ENCODE data around the gene NIT1.

NIT1 gene, protein sequence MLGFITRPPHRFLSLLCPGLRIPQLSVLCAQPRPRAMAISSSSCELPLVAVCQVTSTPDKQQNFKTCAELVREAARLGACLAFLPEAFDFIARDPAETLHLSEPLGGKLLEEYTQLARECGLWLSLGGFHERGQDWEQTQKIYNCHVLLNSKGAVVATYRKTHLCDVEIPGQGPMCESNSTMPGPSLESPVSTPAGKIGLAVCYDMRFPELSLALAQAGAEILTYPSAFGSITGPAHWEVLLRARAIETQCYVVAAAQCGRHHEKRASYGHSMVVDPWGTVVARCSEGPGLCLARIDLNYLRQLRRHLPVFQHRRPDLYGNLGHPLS

GRCh38 chr1:161117759-161118581 is at the start of gene NIT1, which contains the start of gene PFDN2:
Gene NIT1, plus strand, starts transcription at chr1:161118105. Its CDS starts 72 bp downstream, at chr1:161118177.
Gene PFDN2, minus strand, starts transcription at chr1:161118037. Its CDS starts 11 bp downstream, at chr1:161118026.
- DNase-seq (ENCODE audit: low read depth) = peak; percentile 79

DNA sequence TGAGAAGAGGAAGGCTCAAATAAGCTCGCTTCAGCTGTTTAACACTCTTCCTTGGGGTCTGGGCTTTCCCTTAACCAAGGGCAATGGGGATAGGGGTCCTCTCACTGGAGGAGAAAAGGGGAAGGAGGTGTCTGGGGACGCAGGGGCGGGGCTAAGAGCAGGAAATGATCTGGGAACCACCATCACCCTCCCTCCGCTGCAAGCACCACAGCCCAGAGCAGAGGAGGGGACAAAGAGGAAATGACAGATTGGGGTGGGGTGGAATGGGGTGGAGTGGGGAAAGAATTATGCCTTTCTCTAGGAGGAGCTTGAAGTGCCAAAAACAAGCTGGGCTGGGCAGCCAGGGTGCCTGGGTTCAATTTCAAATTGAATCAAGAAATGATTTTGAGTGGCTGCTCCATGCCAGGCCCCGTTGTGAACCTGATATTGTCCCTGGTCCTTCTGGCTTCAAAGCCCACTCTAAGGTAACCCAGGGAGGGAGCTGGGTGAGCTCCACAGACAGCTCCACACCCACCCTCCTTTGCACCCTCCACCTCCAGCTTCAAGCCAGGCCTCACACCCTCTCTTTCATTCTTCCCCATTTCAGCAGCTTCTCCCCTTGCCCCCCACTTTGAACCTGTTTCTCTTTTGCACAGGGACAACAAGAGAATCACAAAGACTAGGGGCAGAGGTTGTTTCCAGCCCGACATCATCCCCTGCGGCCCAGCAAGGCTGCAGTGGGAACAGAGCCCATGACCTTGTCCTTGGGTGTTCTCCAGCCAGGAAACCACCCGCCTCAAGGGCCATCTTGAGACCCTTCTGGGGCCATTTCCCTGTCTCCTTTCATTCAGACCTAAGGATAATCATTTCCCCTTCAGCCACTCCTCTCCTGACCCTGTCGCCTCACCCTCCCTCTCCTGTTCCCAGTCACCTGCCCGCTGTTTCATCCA is 49.3 kb upstream of the NIT1 start:
- DNase-seq (ENCODE audit: low read depth) = peak; percentile 63

- DNase-seq (ENCODE audit: low read depth) = no peak
Measured at GRCh38 chr1:161069241-161069640, 48.7 kb upstream of the NIT1 start.

GRCh38 chr1:161069731-161070270 is 48.1 kb upstream of the NIT1 start, which contains the start of gene ARHGAP30:
Gene ARHGAP30, minus strand, starts transcription at chr1:161069891. Its CDS starts 267 bp downstream, at chr1:161069624.
- peak; percentile 64 for DNase-seq (ENCODE audit: low read depth)

DNA sequence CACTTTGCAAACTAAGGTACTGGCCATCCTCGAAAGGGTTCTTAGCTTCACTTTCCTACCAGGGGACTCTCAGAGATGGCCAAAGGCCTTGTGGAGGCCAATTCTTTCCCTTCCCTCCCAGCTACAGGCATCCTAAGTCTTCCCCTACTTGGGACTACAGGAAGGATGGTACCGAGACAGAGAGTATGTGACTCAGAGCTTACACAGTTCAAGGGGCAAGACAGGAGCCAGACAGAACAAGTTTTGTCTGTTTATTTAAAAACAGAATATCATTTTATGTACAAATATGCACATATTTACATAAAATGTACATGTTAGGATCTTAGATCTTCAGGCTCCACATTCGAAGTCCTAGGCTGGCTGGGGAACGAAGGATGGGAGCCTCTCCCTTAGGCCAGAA is 47.1 kb upstream of the NIT1 start:
- DNase-seq (ENCODE audit: low read depth) = no peak

DNA sequence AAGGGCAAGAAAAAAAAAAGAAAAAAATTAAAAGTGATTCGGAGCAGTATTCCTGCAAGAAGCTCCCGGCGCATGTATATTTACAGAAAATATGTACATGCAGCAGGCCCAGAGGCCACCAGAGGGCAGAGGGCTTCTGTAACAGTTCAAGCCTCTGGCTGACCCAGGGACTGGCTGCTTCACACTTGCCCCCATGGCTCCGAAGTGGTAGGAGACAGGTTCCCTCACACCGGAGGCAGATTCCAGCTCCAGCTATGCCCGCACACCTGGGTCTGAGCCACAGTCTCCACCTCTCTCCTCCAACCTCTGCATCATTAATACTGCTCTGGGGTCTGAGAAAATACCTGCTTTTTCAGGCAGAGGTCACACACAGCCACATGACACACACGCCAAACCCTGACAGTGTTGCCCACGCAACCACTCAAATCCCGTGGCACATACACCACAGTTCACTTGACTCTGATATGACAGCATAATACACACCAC is 46.0 kb upstream of the NIT1 start:
- DNase-seq (ENCODE audit: low read depth) = peak; percentile 20

DNA sequence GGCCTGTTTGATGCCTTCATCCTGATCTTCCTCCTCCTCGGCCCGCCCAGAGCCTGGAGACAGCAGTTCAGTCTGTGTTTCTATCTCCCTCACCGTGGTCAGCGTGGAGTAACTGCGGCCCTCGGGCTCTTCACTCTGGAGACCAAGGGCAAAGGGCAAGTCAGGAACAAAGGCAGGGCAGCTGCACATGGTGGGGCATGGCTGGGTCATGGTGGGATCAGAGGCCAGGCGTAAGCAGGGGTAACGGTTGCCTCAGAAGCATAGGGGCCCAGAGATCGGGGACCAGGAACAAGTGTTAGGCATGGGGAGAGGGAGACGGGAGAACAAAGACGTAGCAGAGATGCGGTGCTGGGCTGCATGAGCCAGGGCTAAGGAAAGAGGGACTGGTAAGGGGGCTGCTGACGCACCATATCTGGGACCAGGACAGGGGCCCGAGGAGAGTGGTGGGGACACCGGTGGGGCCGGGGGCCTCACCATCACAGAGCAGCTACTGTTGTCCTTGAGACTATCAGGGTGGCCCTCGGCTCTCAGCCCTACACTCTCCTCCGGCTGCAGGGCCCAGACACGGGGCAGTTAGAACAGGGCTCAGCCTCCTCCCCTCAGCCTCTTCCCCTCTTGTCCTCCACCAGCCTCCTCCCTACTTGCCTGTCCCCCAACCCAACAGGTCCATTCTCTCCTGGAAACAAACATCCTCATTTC is 45.0 kb upstream of the NIT1 start:
- no peak for DNase-seq (ENCODE audit: low read depth)

DNA sequence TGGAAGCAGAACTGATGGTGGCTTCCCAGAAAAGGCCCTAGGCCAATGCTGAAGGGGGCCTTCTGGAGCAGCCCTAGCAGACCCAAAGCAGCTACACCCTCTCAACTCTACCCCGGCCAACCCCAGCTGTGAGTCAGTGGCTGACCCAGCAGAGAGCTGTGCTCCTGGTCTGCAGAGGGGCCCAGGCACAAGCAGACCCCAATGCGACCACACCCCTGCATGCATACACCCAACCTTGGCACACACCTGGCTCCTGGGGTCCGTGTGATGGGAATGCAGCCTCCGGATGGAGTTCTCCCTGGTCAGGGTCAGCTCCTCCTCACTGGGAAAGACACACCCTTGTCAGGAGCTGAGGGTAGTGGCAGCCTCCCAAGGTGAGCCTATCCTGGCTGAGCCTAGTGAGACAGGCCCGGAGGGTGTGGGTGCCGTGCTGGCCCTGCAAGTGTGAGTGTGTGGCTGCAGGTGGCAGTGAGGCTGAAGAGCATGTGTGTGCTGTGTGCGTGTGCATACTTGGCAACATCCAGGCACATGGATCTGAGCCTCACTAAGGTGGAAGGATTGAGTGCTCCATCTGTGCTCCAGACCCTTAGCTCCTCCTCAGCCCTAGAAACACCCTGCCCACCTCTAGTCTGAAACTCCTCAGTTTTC is 44.3 kb upstream of the NIT1 start:
- DNase-seq (ENCODE audit: low read depth) = no peak

- no peak for DNase-seq (ENCODE audit: low read depth)
Measured at GRCh38 chr1:161074676-161075368, 43.1 kb upstream of the NIT1 start.

- DNase-seq (ENCODE audit: low read depth) = no peak
Measured at GRCh38 chr1:161076410-161076809, 41.5 kb upstream of the NIT1 start.

DNA sequence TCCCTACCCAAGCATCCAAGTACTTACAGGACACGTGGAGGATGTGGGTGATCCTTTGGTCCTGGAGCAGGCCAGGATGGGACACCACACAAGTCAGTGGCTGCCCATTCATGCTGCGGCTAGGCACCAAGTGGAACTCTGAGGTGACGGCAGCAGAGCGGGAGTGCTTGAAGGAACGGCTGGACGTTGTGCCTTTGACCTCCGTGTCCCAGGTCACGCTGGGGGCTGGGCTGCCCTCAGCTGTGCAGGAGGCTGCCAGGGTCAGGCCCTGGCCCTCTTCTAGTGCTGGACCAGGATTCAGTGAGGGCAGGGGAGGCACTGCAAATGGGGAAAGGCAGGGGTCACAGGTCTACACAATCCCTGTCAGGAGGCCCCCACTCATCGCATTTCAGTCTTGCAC is 40.5 kb upstream of the NIT1 start:
- DNase-seq (ENCODE audit: low read depth) = no peak

GRCh38 chr1:161079436-161080110 is 38.3 kb upstream of the NIT1 start:
- DNase-seq (ENCODE audit: low read depth) = no peak

DNA sequence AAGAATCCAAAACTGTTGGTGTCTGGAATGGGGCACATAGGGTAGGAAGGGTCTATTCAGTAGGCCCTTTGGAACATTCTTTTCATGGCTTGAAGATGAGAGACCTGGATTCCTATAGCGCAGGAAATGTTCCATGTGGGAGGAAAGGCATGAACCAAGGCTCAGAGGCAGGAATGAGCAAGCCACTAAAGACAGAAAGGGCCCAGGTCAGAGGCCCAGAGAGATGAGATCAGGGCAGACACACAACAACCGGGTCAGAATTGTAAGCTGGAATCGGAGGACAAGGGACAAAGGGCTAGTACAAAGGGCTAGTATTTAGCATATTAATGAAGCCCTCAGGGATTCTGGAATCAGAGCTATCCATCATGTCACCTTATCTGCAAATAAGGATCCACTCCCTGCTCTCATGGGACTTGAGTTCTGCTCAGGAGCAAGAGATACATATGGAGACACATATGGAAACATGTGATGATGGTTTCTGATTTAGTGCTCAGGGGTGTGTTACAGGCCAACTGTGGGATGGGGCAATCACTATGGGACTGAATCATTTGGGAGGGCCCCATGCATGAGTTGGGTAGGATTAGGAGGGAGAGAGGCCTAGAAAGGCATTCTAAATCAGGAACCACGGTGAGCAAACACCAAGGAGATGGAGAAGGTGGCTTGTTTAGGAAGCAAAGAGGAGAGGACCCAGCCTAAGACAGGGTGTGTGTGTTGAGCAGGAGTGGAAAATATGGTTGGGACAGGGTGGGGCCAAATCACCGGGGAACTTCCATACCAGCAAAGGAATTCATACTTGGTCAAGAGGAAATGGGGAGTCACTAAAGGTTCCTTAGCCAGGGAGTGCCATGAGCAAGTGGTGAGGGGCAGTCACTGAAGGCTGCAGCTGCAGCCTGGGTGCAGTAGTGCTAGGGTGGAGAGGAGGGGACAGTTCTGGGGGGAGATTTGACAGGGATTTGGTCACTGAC is 37.2 kb upstream of the NIT1 start:
- DNase-seq (ENCODE audit: low read depth) = no peak

DNA sequence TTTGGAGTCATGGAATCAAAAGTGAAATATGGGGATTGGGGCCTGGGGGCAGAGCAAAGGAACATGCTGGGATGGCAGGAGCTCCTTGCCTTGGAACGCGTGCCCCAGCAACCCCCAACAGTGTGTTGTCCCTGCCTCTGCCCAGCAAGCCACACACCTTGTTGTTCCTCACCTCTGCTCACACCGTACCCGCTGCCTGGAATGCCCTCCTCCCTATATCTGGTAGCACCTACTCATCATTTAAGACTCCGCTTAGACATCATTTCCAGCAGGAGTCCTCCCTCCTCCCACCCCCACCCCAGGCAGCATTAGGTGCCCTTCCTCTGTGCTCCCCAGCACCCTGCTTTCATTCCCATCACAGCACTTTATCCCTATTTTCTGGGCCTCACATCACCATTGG is 36.4 kb upstream of the NIT1 start:
- DNase-seq (ENCODE audit: low read depth) = no peak

DNA sequence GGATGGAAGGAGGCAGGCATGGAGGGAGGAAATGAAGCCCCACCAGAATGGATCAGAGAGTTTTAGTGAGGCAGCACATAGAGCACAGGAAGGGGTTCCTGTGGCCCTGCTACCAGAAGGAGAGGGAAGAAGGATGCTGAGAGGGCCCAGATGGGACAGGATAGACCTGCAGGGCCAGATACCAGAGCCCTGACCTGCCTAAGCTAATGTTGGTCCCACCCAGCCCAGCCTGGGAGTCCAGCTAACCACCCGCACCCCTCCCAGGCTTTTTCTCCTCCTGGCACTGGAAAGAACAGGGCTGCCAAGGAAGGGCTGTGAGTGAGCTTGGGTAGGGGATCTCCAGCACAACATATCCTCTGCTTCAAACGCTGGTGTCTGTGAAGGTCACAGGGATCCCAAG is 35.4 kb upstream of the NIT1 start:
- no peak for DNase-seq (ENCODE audit: low read depth)

GRCh38 chr1:161082996-161083747 is 34.7 kb upstream of the NIT1 start:
- no peak for DNase-seq (ENCODE audit: low read depth)

All from activated T-helper 9 cell treated with anti-CD3 and anti-CD28 coated beads, Interleukin-2, amount 50 U/mL, for 16 hours (primary cell).